ENCODE data around the gene PCDHA8. TPM values are rescaled to one million over a fixed set of nuclear protein-coding genes. Genes with fewer than 3 reads are reported as not detected.
"Not testable (repeated sequence)": the region's sequence is repeated elsewhere in the genome, so short reads cannot be mapped to it uniquely, and the experiment has no call there.

PCDHA8 gene
- total and polyA plus RNA-seq, 2 of the 8 experiments (the other 6 are each of a cell fraction or from before 2014, with no cell fraction given), result 0.14 to 0.52 TPM

DNA sequence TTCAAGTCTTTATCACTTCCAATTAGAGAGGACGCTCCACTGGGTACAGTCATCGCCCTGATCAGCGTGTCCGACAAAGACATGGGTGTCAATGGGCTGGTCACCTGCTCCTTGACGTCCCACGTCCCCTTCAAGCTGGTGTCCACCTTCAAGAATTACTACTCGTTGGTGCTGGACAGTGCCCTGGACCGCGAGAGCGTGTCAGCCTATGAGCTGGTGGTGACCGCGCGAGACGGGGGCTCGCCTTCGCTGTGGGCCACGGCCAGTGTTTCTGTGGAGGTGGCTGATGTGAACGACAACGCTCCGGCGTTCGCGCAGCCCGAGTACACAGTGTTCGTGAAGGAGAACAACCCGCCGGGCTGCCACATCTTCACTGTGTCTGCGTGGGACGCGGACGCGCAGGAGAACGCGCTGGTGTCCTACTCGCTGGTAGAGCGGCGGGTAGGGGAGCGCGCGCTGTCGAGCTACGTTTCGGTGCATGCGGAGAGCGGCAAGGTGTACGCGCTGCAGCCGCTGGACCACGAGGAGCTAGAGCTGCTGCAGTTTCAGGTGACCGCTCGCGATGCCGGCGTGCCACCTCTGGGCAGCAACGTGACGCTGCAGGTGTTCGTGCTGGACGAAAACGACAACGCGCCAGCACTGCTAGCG is 32.6 kb upstream of the PCDHA8 start:
- not testable (repeated sequence) for H4K91ac ChIP-seq (replicated peaks; ENCODE audit: insufficient read length, low read length); H3K9ac ChIP-seq (replicated peaks in 1 of 4; ENCODE audit: extremely low read depth in 1 of 4, low read depth in 3 of 4, low read length in 3 of 4); H3K27ac ChIP-seq (ENCODE audit: low read depth, low read length); H3K4me1 ChIP-seq (replicated peaks in 1 of 4; ENCODE audit: control insufficient read depth in 3 of 4, insufficient read depth in 4 of 4, low read length in 3 of 4); H3K23me2 ChIP-seq (ENCODE audit: low read depth, low read length); H3K79me1 ChIP-seq (ENCODE audit: low read depth, low read length); H3K79me2 ChIP-seq (ENCODE audit: control insufficient read depth in 1 of 2, insufficient read depth in 2 of 2, low read length in 2 of 2); H3K4me3 ChIP-seq (ENCODE audit: extremely low read depth in 1 of 4, insufficient read depth in 2 of 4, low read depth in 3 of 4, low read length in 4 of 4); H2AFZ ChIP-seq (ENCODE audit: low read length); H2BK120ac ChIP-seq (replicated peaks; ENCODE audit: low read depth, low read length); FAIRE-seq; H4K5ac ChIP-seq (ENCODE audit: insufficient read length, low read depth, low read length); H3K18ac ChIP-seq (ENCODE audit: extremely low read depth, low read length); H3K9me3 ChIP-seq (ENCODE audit: insufficient read depth in 2 of 2, low read depth in 1 of 2, low read length in 1 of 2); H3K4ac ChIP-seq (replicated peaks; ENCODE audit: insufficient read length, low read depth, low read length); H2BK15ac ChIP-seq (ENCODE audit: low read length); H3K36me3 ChIP-seq (ENCODE audit: control insufficient read depth in 2 of 4, insufficient read depth in 4 of 4, low read length in 3 of 4); DNase-seq (ENCODE audit: low read depth in 1 of 2, low spot score in 2 of 2); H3K23ac ChIP-seq (ENCODE audit: insufficient read length); H2BK20ac ChIP-seq (ENCODE audit: low read length); H2AK5ac ChIP-seq (ENCODE audit: low read depth, low read length); H3K56ac ChIP-seq (replicated peaks; ENCODE audit: insufficient read length, low read depth, low read length); H2BK5ac ChIP-seq (ENCODE audit: low read depth, low read length); H3K14ac ChIP-seq (ENCODE audit: insufficient read length); H3K27me3 ChIP-seq (replicated peaks in 1 of 4; ENCODE audit: control insufficient read depth in 3 of 4, extremely low read depth in 1 of 4, insufficient read depth in 3 of 4, low read length in 3 of 4); H4K8ac ChIP-seq (ENCODE audit: extremely low read depth, insufficient read depth, low read length); H4K20me1 ChIP-seq (replicated peaks in 1 of 2; ENCODE audit: control insufficient read depth in 1 of 2, insufficient read depth in 2 of 2, low read length in 2 of 2)
- POLR2A ChIA-PET (ENCODE audit: partially characterized antibody), result interaction anchor here (0.6 to 2.1 kb wide), 6 partner anchors 8 to 232 kb away, joined by 3 to 8 read pairs (median 4); partner anchors contain the start of genes PCDHA1 and PCDHA2
- 98% methylated on average over 56 of the region's 62 CpGs; no CpG with 5 or more reads in 1 of the 2 experiments for WGBS, 2 experiments (ENCODE audit: extremely low coverage in 1 of 2, insufficient coverage in 1 of 2, insufficient read length in 1 of 2, insufficient replicate concordance in 2 of 2, low coverage in 1 of 2, low lambda C conversion rate in 2 of 2, missing lambda C conversion rate in 1 of 2)
- Histone ChIP-seq H3K4me2 (ENCODE audit: insufficient read depth in 1 of 2, low read depth in 2 of 2, low read length in 2 of 2) (peak overlapping the region in 1 of 2 experiments; percentile 59; a peak in 1 of 4 replicates), H2BK12ac (ENCODE audit: low read depth, low read length) (peak overlapping the region; percentile 46; the same call in 1 of the 2 replicates)
- CTCF ChIA-PET (ENCODE audit: partially characterized antibody), result interaction anchor here (0.6 to 5.5 kb wide), 42 partner anchors 8 to 374 kb away, joined by 3 to 59 read pairs (median 6); partner anchors contain the start of genes PCDHA1, PCDHA10, PCDHA11 and PCDHA12
